ENCODE measurements around the gene NID1.

The NID1 gene

GRCh38 chr1:236063919-236064673 is 794 bp downstream of the NID1 start:
- peak; percentile 17 for DNase-seq

GRCh38 chr1:236063551-236063918 is 1.4 kb downstream of the NID1 start:
- no peak for DNase-seq

- DNase-seq: no peak
Measured at GRCh38 chr1:236060286-236060685, 4.6 kb downstream of the NID1 start.

- no peak for DNase-seq
Measured at GRCh38 chr1:236059011-236059410, 5.9 kb downstream of the NID1 start.

- DNase-seq: no peak
Measured at GRCh38 chr1:236058141-236058934, 6.6 kb downstream of the NID1 start.

GRCh38 chr1:236057546-236057945 is 7.3 kb downstream of the NID1 start:
- no peak for DNase-seq

- peak; percentile 77 for DNase-seq
Measured at GRCh38 chr1:236052232-236052993, 12.5 kb downstream of the NID1 start.

- no peak for DNase-seq
Measured at GRCh38 chr1:236051242-236051791, 13.6 kb downstream of the NID1 start.

GRCh38 chr1:236045771-236046170 is 19.1 kb downstream of the NID1 start:
- no peak for DNase-seq

- no peak for DNase-seq
Measured at GRCh38 chr1:236044341-236044740, 20.5 kb downstream of the NID1 start.

GRCh38 chr1:236041631-236042618 is 23.0 kb downstream of the NID1 start:
- DNase-seq: no peak

GRCh38 chr1:236039740-236040685 is 24.9 kb downstream of the NID1 start:
- no peak for DNase-seq

- DNase-seq: no peak
Measured at GRCh38 chr1:236038034-236038433, 26.9 kb downstream of the NID1 start.

- DNase-seq: no peak
Measured at GRCh38 chr1:236035681-236036101, 29.2 kb downstream of the NID1 start.

GRCh38 chr1:236033336-236033735 is 31.6 kb downstream of the NID1 start:
- DNase-seq: no peak

GRCh38 chr1:236030534-236030933 is 34.4 kb downstream of the NID1 start:
- DNase-seq: no peak

- DNase-seq: no peak
Measured at GRCh38 chr1:236029428-236029940, 35.4 kb downstream of the NID1 start.

- no peak for DNase-seq
Measured at GRCh38 chr1:236027104-236027503, 37.8 kb downstream of the NID1 start.

- no peak for DNase-seq
Measured at GRCh38 chr1:236025836-236026235, 39.1 kb downstream of the NID1 start.

GRCh38 chr1:236024641-236025040 is 40.2 kb downstream of the NID1 start:
- DNase-seq: peak; percentile 64
